Progenitor cell of endocrine pancreas (in vitro differentiated cells): Measurements from ENCODE around the gene GRM6. TPM values are rescaled to one million over a fixed set of nuclear protein-coding genes. Genes with fewer than 3 reads are reported as not detected.

Source experiments
- DNase-seq: peaks from one replicate; pipeline ENCODE4 v3.0.0; 2021; ENCODE audit warnings: low spot score; ENCODE audit not compliant: unreplicated experiment
- H3K27ac Mint-ChIP-seq: 2 replicates; pipeline ENCODE4 v1.8.0; 2021; ENCODE audit warnings: mild to moderate bottlenecking, moderate library complexity, mixed read lengths
- H3K27me3 Mint-ChIP-seq: 2 replicates; pipeline ENCODE4 v1.8.0; 2021; ENCODE audit warnings: mixed read lengths
- H3K36me3 Mint-ChIP-seq: 2 replicates; pipeline ENCODE4 v1.8.0; 2022; ENCODE audit warnings: mixed read lengths; ENCODE audit not compliant: insufficient read depth
- H3K4me1 Mint-ChIP-seq: 2 replicates; pipeline ENCODE4 v1.8.0; 2021; ENCODE audit warnings: low read depth, mixed read lengths
- H3K4me3 Mint-ChIP-seq: 2 replicates; pipeline ENCODE4 v1.8.0; 2021; ENCODE audit warnings: low read depth, mild to moderate bottlenecking, moderate library complexity, mixed read lengths
- H3K9me3 Mint-ChIP-seq: 2 replicates; pipeline ENCODE4 v1.8.0; 2021; ENCODE audit warnings: low read depth, mixed read lengths
- CTCF ChIP-seq: fragments of 200-600 bp; sonication (generic); IDR thresholded peaks from one replicate; pipeline ENCODE4 v1.5.0; 2021; ENCODE audit warnings: antibody characterized with exemption, mild to moderate bottlenecking; ENCODE audit not compliant: unreplicated experiment
- total RNA-seq: library from RNA; stranded (reverse); gene quantifications from 2 replicates; pipeline ENCODE4 v1.2.1, GENCODE V29; 2021

Gene GRM6
- total RNA-seq, 1 donor from 2014 or later, result not detected

DNA sequence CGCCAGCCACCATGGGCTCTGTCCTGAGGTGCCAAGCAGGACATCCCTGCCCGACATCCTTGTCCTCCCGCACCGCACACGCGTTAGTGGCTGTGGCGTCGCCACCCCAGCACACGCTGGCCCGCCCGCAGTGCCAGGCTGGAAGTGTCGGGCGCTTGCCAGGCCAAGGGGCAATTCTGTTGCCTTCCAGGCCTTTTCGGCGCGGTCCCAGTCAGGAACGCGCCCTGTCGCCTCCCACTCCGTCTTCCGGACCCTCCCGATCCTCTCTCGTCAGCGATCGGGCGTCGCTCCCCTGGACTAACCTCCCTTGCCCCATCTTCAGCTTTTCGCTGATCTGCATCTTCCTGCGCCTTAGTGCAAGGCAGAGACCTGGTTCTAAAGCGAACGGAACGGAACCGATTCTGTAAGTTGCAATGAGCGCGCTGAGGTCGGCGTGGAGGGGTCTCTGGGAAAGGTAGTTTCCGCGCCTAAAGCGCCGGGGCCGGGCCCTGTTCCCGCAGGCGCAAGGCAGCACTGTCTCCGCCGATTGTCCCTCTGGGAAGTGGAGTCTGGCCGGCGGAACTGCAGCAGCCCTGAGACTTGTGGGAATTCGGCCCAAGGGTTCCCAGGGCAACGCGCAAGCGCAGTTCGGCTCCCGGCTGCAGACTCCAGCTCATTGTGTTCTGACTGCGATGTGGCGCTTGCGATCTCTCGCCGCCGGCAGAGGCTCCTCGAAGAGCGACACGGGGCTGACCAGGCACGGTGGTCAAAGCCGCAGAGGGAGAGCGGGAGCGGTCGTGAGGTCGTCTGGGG lies 54.4 kb downstream of the GRM6 start, which contains the start of gene ZNF454:
ZNF454 (plus strand) TSS at position 630 of the 792 bp plus-strand sequence. CDS start 1,594 bp downstream, outside the sequence.
- no peak for TF ChIP-seq CTCF
- Mint-ChIP-seq H3K27ac (no peak within 1 kb of the TSS), H3K4me3 (no peak within 1 kb of the TSS)

GRCh38 chr5:178931846-178932760 lies 63.0 kb downstream of the GRM6 start:
- H3K27me3 Mint-ChIP-seq, result no peaks in the 10 kb centered on the region
- H3K4me3 Mint-ChIP-seq, result no peak overlapping the region
- no peaks in the 10 kb centered on the region for H3K4me1 Mint-ChIP-seq
- DNase-seq, result no peak
- H3K27ac Mint-ChIP-seq, result no peak overlapping the region
- H3K9me3 Mint-ChIP-seq, result peaks cover 80% of the 10 kb centered on the region
- no peak for TF ChIP-seq CTCF
- peaks cover 77% of the 10 kb centered on the region for H3K36me3 Mint-ChIP-seq

More for the DNA sequence above, 54.4 kb downstream of the GRM6 start, which contains the start of gene ZNF454:
- H3K27me3 Mint-ChIP-seq, result no peaks in the 10 kb centered on the region
- peaks cover 25% of the 10 kb centered on the region for H3K36me3 Mint-ChIP-seq
- peaks cover 65% of the 10 kb centered on the region for H3K9me3 Mint-ChIP-seq
- H3K4me1 Mint-ChIP-seq, result no peaks in the 10 kb centered on the region
- no peak for DNase-seq

Other genes with a start within 250 kb of the GRM6 start
- 27.2 and 30.9 TPM in 2 replicates for gene ZNF354B, start 135.4 kb downstream of the GRM6 start, total RNA-seq
- gene ZFP2, start 99.4 kb downstream of the GRM6 start, total RNA-seq, result 4.3 and 4.9 TPM in 2 replicates
- 0.36 and 0.62 TPM in 2 replicates for gene ZNF454, start 54.1 kb downstream of the GRM6 start, total RNA-seq
- gene ZNF879, start 28.5 kb upstream of the GRM6 start, total RNA-seq, result 7.9 and 10.3 TPM in 2 replicates
- gene ZNF354C, start 65.1 kb upstream of the GRM6 start, total RNA-seq, result 8.1 and 8.5 TPM in 2 replicates